Measurements from ENCODE around the gene MIPOL1. TPM values are rescaled to one million over a fixed set of nuclear protein-coding genes. Genes with fewer than 3 reads are reported as not detected.

The MIPOL1 gene
- total and polyA plus RNA-seq, 2 experiments from 2014 or later: 16.6 to 24.8 TPM

GRCh38 chr14:37254411-37254947 lies 56.7 kb downstream of the MIPOL1 start:
- no peak for ATAC-seq
- Mint-ChIP-seq H3K9me3 (no peaks in the 10 kb centered on the region), H3K4me3 (no peak overlapping the region), H3K36me3 (ENCODE audit: low read depth) (no peaks in the 10 kb centered on the region), H3K27ac (no peak overlapping the region), H3K4me1 (peaks cover 25% of the 10 kb centered on the region), H3K27me3 (ENCODE audit: insufficient read depth, low read depth, poor library complexity) (no peaks in the 10 kb centered on the region)
- peak; percentile 25 for DNase-seq (ENCODE audit: low spot score)
- Histone ChIP-seq H3K36me3 (ENCODE audit: insufficient read depth) (no peaks in the 10 kb centered on the region), H3K79me2 (replicated peaks; ENCODE audit: insufficient read depth) (no peaks in the 10 kb centered on the region), H4K20me1 (replicated peaks; ENCODE audit: insufficient read depth) (no peaks in the 10 kb centered on the region), H3K4me3 (no peak overlapping the region), H2AFZ (no peak overlapping the region), H3F3A (replicated peaks; ENCODE audit: low read depth) (no peaks in the 10 kb centered on the region), H3K4me2 (peak overlapping the region; percentile 2; the same call in 1 of the 2 replicates), H3K4me1 (ENCODE audit: insufficient read depth) (peaks cover 24% of the 10 kb centered on the region), H3K27me3 (ENCODE audit: insufficient read depth) (no peaks in the 10 kb centered on the region), H3K9me2 (ENCODE audit: insufficient read depth) (no peaks in the 10 kb centered on the region), H3K27ac (ENCODE audit: low read depth) (no peak overlapping the region)
- TF ChIP-seq POLR2AphosphoS5 (IDR thresholded peaks at IDR 0.05; ENCODE audit: low read depth) (no peak), EZH2phosphoT487 (IDR thresholded peaks at IDR 0.05; ENCODE audit: unreplicated experiment) (no peak), JUNB (IDR thresholded peaks at IDR 0.05; ENCODE audit: unreplicated experiment) (no peak), STAT1 (IDR thresholded peaks at IDR 0.05; ENCODE audit: unreplicated experiment) (no peak), CREB1 (CRISPR knock-in tag; IDR thresholded peaks at IDR 0.05; ENCODE audit: low read depth) (no peak)
- TF ChIP-seq, protein P1, sequence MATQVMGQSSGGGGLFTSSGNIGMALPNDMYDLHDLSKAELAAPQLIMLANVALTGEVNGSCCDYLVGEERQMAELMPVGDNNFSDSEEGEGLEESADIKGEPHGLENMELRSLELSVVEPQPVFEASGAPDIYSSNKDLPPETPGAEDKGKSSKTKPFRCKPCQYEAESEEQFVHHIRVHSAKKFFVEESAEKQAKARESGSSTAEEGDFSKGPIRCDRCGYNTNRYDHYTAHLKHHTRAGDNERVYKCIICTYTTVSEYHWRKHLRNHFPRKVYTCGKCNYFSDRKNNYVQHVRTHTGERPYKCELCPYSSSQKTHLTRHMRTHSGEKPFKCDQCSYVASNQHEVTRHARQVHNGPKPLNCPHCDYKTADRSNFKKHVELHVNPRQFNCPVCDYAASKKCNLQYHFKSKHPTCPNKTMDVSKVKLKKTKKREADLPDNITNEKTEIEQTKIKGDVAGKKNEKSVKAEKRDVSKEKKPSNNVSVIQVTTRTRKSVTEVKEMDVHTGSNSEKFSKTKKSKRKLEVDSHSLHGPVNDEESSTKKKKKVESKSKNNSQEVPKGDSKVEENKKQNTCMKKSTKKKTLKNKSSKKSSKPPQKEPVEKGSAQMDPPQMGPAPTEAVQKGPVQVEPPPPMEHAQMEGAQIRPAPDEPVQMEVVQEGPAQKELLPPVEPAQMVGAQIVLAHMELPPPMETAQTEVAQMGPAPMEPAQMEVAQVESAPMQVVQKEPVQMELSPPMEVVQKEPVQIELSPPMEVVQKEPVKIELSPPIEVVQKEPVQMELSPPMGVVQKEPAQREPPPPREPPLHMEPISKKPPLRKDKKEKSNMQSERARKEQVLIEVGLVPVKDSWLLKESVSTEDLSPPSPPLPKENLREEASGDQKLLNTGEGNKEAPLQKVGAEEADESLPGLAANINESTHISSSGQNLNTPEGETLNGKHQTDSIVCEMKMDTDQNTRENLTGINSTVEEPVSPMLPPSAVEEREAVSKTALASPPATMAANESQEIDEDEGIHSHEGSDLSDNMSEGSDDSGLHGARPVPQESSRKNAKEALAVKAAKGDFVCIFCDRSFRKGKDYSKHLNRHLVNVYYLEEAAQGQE (IDR thresholded peaks at IDR 0.05; ENCODE audit: unreplicated experiment): no peak
- TF ChIP-seq, protein P2, sequence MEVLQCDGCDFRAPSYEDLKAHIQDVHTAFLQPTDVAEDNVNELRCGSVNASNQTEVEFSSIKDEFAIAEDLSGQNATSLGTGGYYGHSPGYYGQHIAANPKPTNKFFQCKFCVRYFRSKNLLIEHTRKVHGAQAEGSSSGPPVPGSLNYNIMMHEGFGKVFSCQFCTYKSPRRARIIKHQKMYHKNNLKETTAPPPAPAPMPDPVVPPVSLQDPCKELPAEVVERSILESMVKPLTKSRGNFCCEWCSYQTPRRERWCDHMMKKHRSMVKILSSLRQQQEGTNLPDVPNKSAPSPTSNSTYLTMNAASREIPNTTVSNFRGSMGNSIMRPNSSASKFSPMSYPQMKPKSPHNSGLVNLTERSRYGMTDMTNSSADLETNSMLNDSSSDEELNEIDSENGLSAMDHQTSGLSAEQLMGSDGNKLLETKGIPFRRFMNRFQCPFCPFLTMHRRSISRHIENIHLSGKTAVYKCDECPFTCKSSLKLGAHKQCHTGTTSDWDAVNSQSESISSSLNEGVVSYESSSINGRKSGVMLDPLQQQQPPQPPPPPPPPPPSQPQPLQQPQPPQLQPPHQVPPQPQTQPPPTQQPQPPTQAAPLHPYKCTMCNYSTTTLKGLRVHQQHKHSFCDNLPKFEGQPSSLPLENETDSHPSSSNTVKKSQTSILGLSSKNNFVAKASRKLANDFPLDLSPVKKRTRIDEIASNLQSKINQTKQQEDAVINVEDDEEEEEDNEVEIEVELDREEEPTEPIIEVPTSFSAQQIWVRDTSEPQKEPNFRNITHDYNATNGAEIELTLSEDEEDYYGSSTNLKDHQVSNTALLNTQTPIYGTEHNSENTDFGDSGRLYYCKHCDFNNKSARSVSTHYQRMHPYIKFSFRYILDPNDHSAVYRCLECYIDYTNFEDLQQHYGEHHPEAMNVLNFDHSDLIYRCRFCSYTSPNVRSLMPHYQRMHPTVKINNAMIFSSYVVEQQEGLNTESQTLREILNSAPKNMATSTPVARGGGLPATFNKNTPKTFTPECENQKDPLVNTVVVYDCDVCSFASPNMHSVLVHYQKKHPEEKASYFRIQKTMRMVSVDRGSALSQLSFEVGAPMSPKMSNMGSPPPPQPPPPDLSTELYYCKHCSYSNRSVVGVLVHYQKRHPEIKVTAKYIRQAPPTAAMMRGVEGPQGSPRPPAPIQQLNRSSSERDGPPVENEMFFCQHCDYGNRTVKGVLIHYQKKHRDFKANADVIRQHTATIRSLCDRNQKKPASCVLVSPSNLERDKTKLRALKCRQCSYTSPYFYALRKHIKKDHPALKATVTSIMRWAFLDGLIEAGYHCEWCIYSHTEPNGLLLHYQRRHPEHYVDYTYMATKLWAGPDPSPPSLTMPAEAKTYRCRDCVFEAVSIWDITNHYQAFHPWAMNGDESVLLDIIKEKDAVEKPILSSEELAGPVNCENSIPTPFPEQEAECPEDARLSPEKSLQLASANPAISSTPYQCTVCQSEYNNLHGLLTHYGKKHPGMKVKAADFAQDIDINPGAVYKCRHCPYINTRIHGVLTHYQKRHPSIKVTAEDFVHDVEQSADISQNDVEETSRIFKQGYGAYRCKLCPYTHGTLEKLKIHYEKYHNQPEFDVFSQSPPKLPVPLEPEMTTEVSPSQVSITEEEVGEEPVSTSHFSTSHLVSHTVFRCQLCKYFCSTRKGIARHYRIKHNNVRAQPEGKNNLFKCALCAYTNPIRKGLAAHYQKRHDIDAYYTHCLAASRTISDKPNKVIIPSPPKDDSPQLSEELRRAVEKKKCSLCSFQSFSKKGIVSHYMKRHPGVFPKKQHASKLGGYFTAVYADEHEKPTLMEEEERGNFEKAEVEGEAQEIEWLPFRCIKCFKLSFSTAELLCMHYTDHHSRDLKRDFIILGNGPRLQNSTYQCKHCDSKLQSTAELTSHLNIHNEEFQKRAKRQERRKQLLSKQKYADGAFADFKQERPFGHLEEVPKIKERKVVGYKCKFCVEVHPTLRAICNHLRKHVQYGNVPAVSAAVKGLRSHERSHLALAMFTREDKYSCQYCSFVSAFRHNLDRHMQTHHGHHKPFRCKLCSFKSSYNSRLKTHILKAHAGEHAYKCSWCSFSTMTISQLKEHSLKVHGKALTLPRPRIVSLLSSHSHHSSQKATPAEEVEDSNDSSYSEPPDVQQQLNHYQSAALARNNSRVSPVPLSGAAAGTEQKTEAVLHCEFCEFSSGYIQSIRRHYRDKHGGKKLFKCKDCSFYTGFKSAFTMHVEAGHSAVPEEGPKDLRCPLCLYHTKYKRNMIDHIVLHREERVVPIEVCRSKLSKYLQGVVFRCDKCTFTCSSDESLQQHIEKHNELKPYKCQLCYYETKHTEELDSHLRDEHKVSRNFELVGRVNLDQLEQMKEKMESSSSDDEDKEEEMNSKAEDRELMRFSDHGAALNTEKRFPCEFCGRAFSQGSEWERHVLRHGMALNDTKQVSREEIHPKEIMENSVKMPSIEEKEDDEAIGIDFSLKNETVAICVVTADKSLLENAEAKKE (CRISPR knock-in tag; IDR thresholded peaks at IDR 0.05): no peak
- TF ChIP-seq, protein P3, sequence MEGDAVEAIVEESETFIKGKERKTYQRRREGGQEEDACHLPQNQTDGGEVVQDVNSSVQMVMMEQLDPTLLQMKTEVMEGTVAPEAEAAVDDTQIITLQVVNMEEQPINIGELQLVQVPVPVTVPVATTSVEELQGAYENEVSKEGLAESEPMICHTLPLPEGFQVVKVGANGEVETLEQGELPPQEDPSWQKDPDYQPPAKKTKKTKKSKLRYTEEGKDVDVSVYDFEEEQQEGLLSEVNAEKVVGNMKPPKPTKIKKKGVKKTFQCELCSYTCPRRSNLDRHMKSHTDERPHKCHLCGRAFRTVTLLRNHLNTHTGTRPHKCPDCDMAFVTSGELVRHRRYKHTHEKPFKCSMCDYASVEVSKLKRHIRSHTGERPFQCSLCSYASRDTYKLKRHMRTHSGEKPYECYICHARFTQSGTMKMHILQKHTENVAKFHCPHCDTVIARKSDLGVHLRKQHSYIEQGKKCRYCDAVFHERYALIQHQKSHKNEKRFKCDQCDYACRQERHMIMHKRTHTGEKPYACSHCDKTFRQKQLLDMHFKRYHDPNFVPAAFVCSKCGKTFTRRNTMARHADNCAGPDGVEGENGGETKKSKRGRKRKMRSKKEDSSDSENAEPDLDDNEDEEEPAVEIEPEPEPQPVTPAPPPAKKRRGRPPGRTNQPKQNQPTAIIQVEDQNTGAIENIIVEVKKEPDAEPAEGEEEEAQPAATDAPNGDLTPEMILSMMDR (conservative IDR thresholded peaks at IDR 0.05; ENCODE audit: low read depth in 2 of 2): no peak

All from GM23338 (cell line).